HG03442 (cell line): ENCODE results near the gene IPO7.
"Not testable (repeated sequence)": the region's sequence is repeated elsewhere in the genome, so short reads cannot be mapped to it uniquely, and the experiment has no call there.

Experiments used
- ATAC-seq: cut with Tn5 transposase; IDR thresholded peaks from one replicate; pipeline ENCODE4 v1.9.1; 2021; ENCODE audit warnings: mild to moderate bottlenecking, moderate library complexity; ENCODE audit not compliant: unreplicated experiment

Gene IPO7

GRCh38 chr11:9397746-9398680, 13.6 kb downstream of the IPO7 start:
- ATAC-seq: no peak

DNA sequence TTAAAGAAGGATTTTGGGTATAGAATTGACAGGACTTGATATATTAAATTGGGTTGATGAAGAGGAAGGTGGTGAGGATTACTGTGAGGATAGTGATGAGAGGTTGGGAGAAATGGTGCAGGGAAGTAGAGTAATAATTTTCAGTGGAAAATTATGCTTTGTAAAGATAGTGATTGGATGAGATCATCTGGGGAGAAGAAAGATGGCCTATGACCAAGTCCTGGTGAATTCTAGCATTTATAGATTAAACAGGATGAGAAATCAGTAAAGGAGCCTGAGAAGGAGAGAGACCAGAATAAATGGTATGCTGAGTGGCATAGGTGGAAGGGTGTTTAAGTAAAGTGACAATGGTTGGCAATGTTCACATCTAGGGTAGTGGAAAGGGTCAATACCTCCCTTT, 15.0 kb downstream of the IPO7 start:
- ATAC-seq: no peak

DNA sequence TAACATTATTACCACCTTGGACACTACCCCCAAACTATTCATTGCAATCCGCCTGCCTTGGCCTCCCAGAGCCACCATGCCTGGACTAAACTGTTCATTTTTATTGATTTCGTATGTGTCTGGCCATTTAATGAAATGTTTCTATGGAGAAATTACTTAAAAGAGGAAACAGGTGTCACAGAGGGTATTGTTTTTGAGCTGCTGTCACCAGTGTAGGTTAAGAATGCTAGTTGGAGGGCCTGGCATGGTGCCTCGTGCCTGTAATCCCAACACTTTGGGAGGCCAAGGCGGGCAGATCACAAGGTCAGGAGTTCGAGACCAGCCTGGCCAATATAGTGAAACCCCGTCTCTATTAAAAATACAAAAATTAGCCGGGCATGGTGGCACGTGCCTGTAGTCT, 17.4 kb downstream of the IPO7 start:
- ATAC-seq: not testable (repeated sequence)

DNA sequence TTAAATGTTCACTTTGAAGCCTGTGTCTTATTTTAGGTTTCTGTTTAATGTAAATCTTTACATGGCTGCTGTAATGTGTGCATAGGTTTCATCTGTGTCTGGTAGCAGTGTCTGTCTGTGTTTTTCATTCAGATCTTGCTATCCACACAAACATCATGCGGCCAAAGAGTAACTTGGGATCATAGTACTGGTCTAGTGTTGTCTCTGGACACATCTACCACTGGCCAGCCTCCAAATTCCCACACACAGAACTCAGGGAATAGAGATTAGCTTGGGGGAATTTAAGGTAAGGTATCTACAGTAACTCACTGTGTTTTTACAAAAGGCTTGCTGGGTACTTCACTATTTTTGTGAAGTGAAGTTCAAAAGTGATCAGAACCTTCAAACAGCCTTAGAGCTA, 44.3 kb downstream of the IPO7 start:
- no peak for ATAC-seq

- no peak for ATAC-seq
Observed at GRCh38 chr11:9438611-9439010, 54.2 kb downstream of the IPO7 start.

DNA sequence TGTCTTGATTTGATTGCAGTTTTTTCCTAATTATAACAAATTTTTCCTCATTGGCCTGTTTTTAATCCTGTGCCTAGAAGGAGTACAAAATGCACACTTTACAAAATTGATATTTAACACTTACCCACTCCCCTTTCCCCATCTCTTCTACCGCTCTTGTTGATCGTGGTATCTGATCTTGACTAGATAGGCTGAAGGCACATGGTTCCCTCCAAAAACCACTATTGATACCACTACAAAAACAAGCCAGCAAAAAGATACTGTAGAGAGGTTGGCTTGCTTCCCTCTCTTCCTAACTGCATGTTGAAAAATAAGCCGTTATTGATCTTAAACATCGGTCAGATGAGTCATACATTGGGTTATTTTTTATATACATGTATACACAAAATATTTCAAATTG, 61.8 kb downstream of the IPO7 start:
- ATAC-seq: no peak

DNA sequence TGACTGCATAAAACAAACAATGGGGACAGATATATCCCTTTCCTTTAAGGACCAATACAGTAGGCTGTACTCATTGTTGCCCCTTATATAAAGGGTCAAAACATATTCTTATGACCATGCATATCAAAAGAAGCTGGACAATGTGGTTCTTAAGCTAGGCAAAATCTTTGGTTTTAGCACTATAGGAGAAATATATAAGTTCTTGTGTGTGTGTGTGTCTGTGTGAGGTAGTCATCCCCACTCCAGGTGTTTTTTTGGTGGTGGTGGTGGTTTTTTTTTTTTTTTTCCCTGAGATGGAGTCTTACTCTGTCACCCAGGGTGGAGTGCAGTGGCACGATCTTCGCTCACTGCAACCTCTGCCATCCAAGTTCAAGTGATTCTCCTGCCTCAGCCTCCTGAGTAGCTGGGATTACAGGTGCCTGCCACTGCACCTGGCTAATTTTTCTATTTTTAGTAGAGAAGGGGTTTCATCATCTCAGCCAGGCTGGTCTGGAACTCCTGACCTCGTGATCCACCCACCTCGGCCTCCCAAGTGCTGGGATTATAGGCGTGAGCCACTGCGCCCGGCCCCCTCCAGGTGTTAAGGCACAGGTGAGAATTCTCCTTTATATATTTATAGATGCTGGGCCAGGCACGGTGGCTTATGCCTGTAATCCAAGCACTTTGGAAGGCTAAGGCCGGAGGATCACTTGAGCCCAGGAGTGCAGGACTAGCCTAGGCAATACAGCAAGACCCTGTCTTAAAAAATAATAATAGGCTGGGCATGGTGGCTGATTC, 64.3 kb downstream of the IPO7 start:
- ATAC-seq: no peak

GRCh38 chr11:9452023-9452422, 67.6 kb downstream of the IPO7 start:
- not testable (repeated sequence) for ATAC-seq

- no peak for ATAC-seq
Observed at GRCh38 chr11:9455722-9456121, 71.3 kb downstream of the IPO7 start.

GRCh38 chr11:9459667-9460321, 75.3 kb downstream of the IPO7 start:
- no peak for ATAC-seq

GRCh38 chr11:9460322-9461062, 76.0 kb downstream of the IPO7 start, which contains the start of gene ZNF143:
Gene ZNF143, plus strand, starts transcription at chr11:9461012. Its CDS starts 10,297 bp downstream, at chr11:9471309.
- ATAC-seq: peak; percentile 86

DNA sequence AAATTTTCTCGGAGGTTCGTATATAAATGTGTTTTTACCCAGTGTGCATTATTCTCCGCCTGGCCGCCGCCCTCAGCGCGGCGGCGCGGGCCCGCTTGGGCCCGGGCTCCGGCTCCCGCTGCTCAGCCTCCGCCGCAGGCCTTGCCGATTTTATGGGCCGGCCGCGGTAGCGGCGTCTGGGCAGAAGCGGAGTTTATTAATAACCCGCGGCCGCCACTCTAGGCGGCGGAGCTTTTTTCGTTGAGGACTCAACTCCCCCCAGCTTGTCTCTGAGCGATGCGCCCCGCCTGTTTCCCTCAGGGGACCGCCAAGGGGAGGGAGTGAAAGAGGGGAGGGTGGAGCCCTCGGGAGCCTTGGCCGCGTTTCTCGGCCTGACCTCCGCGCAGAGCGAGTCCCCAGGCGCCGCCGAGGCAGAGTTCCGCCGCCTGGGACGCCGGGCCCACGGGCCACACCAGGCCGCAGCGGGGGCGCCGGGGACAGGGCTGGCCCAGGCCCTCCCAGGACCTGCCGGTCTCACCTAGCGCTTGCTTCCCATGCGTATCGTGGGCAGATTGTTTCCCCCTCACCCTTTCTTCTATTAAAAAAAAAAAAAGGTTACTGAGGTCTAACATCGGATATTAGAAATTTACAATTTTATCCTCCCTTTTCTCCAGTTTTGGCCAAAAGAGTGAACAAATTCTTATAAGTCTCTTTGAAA, 76.8 kb downstream of the IPO7 start:
- ATAC-seq: peak; percentile 36

DNA sequence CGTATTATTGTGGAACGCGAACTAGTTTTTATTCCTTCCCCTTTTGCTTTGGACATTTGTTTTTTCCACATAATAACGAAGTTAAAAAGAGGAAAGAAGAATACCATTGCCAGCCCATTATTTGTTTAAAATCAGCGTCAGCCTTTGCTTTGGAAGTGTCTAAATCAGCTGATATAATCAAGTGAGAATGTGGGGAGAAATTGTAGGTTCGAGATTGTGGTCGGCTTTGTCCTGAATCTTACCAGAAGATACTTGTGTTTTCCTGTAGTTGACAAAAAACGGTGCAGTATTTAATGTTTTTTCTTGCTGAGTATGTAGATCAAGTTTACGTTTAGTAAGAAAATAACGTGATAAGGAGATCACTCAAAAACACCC, 77.3 kb downstream of the IPO7 start:
- no peak for ATAC-seq

DNA sequence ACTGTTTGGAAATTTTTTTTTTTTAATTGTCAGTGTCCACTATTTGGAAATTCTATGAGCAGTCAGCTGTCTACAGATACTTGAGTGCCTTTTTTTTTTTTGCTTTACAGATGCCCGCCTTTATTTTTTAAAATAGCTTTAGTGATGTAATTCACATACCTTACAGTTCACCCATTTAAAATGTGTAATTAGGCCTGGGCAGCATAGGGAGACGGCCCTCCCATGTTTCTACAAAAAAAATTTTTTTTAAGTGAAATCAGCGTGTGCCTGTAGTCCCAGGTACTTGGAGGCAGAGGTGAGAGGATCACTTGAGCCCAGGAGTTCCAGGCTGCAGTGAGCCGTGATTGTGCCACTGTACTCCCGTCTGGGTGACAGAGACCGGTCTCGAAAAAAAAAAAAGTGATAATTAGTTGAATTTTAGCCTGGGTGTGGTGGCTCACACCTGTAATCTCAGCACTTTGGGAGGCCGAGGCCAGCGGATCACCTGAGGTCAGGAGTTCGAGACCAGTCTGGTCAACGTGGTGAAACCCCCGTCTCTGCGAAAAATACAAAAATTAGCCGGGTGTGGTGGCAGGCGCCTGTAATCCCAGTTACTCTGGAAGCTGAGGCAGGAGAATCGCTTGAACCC, 77.8 kb downstream of the IPO7 start:
- no peak for ATAC-seq

DNA sequence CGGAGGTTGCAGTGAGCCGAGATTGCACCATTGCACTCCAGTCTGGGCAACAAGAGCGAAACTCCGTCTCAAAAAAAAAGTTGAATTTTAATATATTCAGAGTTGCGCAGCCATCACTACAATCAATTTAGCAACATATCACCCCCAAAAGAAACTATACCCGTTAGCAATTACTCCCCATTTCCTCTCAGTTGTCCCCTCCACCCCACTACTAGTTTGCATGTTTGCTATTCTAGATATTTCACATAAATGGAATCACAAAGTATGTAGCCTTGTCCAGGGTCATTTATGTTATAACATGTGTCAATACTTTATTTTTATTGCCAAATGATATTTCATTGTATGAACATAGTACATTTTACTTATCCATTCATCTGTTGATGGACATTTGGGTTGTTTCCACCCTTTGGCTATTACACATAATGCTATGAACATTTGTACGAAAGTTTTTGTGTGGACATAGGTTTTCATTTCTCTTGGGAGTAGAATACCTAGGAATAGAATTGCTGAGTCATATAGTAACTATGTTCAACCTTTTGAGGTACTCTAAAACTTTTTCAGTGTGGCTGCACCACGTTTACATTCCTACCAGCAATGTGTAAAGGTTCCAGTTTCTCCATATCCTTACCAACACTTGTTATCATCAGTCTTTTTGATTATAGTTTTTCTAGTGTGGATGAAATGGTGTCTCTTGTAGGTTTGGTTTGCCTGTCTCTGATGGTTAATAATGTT, 78.5 kb downstream of the IPO7 start:
- ATAC-seq: no peak

- no peak for ATAC-seq
Observed at GRCh38 chr11:9470765-9471164, 86.3 kb downstream of the IPO7 start.

- ATAC-seq: no peak
Observed at GRCh38 chr11:9473408-9473807, 89.0 kb downstream of the IPO7 start.

DNA sequence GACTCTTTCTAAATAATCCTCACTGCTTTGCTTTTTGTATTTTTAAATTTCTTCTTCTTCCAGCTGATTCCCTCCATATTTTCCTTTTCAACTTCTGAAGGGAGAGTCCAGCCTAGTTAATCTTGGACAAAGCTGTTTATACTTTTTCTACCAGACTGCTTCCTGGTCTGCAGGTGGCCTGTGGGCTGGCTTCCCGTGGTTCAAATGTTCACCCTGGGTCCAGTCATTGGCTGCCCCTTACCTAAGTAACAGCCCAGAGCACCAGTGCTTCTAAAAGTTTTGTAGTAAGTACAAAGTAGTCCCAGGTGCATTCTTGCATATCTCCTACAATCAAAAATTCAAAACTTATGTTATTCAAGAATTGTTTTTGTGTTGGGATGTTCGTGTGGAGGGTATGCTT, 95.4 kb downstream of the IPO7 start:
- no peak for ATAC-seq
